HL-60 (cell line): ENCODE data around the gene LIPE.

ENCODE experiments used
- CTCF ChIP-seq: IDR thresholded peaks from one replicate; pipeline ENCODE4 v1.5.1; 2011; ENCODE audit warnings: low read length, control low read depth, inconsistent platforms; ENCODE audit not compliant: insufficient read depth
- GABPA ChIP-seq: IDR thresholded peaks from 2 replicates; pipeline ENCODE4 v1.6.1; 2012; ENCODE audit warnings: low read depth
- POLR2AphosphoS5 ChIP-seq: IDR thresholded peaks from 2 replicates; pipeline ENCODE4 v1.6.1; 2012; ENCODE audit warnings: low read depth
- REST ChIP-seq: IDR thresholded peaks from 2 replicates; pipeline ENCODE4 v1.6.1; 2012; ENCODE audit warnings: low read depth; ENCODE audit not compliant: insufficient replicate concordance
- SPI1 ChIP-seq: IDR thresholded peaks from 2 replicates; pipeline ENCODE4 v1.6.1; 2012; ENCODE audit warnings: low read depth, mild to moderate bottlenecking, borderline replicate concordance

GRCh38 chr19:42394751-42395150 is 32.4 kb downstream of the LIPE start:
- TF ChIP-seq CTCF (no peak), GABPA (no peak), POLR2AphosphoS5 (no peak), SPI1 (no peak), REST (no peak)
